K562 (cell line): ENCODE results near the gene DTNB. TPM values are rescaled to one million over a fixed set of nuclear protein-coding genes. Genes with fewer than 3 reads are reported as not detected.

ENCODE experiments used
- CBX5 ChIP-seq: IDR thresholded peaks from 2 replicates; pipeline ENCODE4 v1.6.1; 2014; ENCODE audit warnings: low read depth, borderline replicate concordance
- ESRRA ChIP-seq: fragments of 450-650 bp; IDR thresholded peaks from 2 replicates; pipeline ENCODE4 v1.6.1; 2014; ENCODE audit warnings: low read depth, mild to moderate bottlenecking, moderate library complexity, borderline replicate concordance
- MGA ChIP-seq: fragments of 450-650 bp; IDR thresholded peaks from 2 replicates; pipeline ENCODE4 v1.6.1; 2016; ENCODE audit warnings: mild to moderate bottlenecking, moderate library complexity
- MYC ChIP-seq, 2 experiments: fragments of 250-450 bp in 1 of 2; sonication (Bioruptor Pico) in 1 of 2; IDR thresholded peaks; 2 replicates each; pipeline versions ENCODE4 v1.5.1 to v1.6.1; 2012 to 2021; ENCODE audit warnings: low read depth in 2 of 2, borderline replicate concordance in 1 of 2, improper control_type of control experiment in 1 of 2, low read length in 1 of 2, mild to moderate bottlenecking in 1 of 2, moderate library complexity in 1 of 2
- REST ChIP-seq, 2 experiments: fragments of 450-650 bp; formaldehyde crosslinking in 1 of 2; IDR thresholded peaks; 2 replicates each; pipeline versions ENCODE4 v1.4.0 to v1.6.1; 2014 to 2020; ENCODE audit warnings: mild to moderate bottlenecking in 2 of 2, borderline replicate concordance in 1 of 2, low read depth in 1 of 2
- polyA plus RNA-seq, 8 experiments: library from polyadenylated mRNA; depleted of rRNA in 4 of 8; stranded (reverse) in 5 of 8; unstranded in 3 of 8; fragments of >200 nt; fragmentation: Nextera tagmentation in 2 of 8; fragmentation: Illumina TruSeq in 1 of 8; extraction: Ambion mirVana in 2 of 8; extraction: Trizol in 1 of 8; gene quantifications; 2 replicates each; pipeline versions ENCODE4 v1.2.1 to v1.2.3, GENCODE V29; 2011 to 2014; ENCODE audit warnings: inconsistent platforms in 1 of 8, missing spikeins in 1 of 8
- total RNA-seq, 7 experiments: library from RNA; depleted of rRNA in 6 of 7; stranded (reverse); fragments of >200 nt in 6 of 7; fragmentation: Illumina TruSeq in 2 of 7; extraction: Trizol in 2 of 7; gene quantifications; 2 replicates each; pipeline versions ENCODE4 v1.2.1 to v1.2.3, GENCODE V29; 2011 to 2021; ENCODE audit warnings: low replicate concordance in 1 of 7

The DTNB gene
- total and polyA plus RNA-seq, 9 of the 15 experiments (the other 6 are each of a cell fraction or from before 2014, with no cell fraction given) = 0.18 to 2.0 (median 0.77) TPM; not detected in 2

- TF ChIP-seq MGA (peak; percentile 59; the same call in 1 of the 2 replicates), MYC (IDR thresholded peaks at IDR 0.05; ENCODE audit: low read depth, low read length) (peak; percentile 49; the same call in 1 of the 2 replicates), MYC (CRISPR knock-in tag; IDR thresholded peaks at IDR 0.05; ENCODE audit: borderline replicate concordance, low read depth) (no peak), ESRRA (peak; percentile 64), REST (IDR thresholded peaks at IDR 0.05; ENCODE audit: borderline replicate concordance) (peak; percentile 76), REST (CRISPR knock-in tag; IDR thresholded peaks at IDR 0.05; ENCODE audit: low read depth) (no peak), CBX5 (no peak)
Measured at GRCh38 chr2:25376750-25377621, 296.4 kb downstream of the DTNB start (continued).
